ENCODE data around the gene METAP1D. TPM values are rescaled to one million over a fixed set of nuclear protein-coding genes. Genes with fewer than 3 reads are reported as not detected.

The METAP1D gene
- total and polyA plus RNA-seq, 2 donors (not counting 3 experiments of a cell fraction or from before 2014, with no cell fraction given), result 4.2 to 8.1 TPM

- Histone ChIP-seq H4K20me1 (replicated peaks; ENCODE audit: control insufficient read depth, extremely low read depth, insufficient read depth, low read length) (no peaks in the 10 kb centered on the region), H3K79me2 (ENCODE audit: control insufficient read depth, insufficient read depth, low read length) (no peaks in the 10 kb centered on the region), H3K4me1 (ENCODE audit: control insufficient read depth, extremely low read depth, insufficient read depth, low read length) (peaks cover 41% of the 10 kb centered on the region), H3K27ac (ENCODE audit: insufficient read depth, low read depth, low read length) (no peak overlapping the region), H3K4me2 (ENCODE audit: insufficient read depth, low read length) (peak overlapping the region; percentile 80), H3K36me3 (ENCODE audit: control insufficient read depth in 2 of 2, extremely low read depth in 1 of 2, insufficient read depth in 2 of 2, low read length in 2 of 2) (no peaks in the 10 kb centered on the region), H3K4me3 (replicated peaks in 1 of 3; ENCODE audit: insufficient read depth in 1 of 3, low read depth in 1 of 3, low read length in 3 of 3) (peak overlapping the region in 1 of 3 experiments; percentile 47), H3K9ac (replicated peaks; ENCODE audit: extremely low read depth, insufficient read depth, low read length) (no peak overlapping the region), H3K9me1 (replicated peaks; ENCODE audit: control insufficient read depth, extremely low read depth, insufficient read depth, low read length) (no peaks in the 10 kb centered on the region), H3K9me3 (replicated peaks; ENCODE audit: control insufficient read depth, insufficient read depth, low read length) (no peaks in the 10 kb centered on the region), H2AFZ (ENCODE audit: low read depth, low read length) (no peak overlapping the region), H3K27me3 (ENCODE audit: control insufficient read depth in 2 of 2, insufficient read depth in 2 of 2, low read length in 2 of 2) (peaks cover 42 to 69% of the 10 kb centered on the region in 2 experiments)
- POLR2A ChIA-PET, result no interaction called here
- intact Hi-C loops (cut with micrococcal nuclease) (loop anchor here (1.0 to 10.0 kb wide), 9 partner anchors 105 to 1129 kb away; partner anchors contain the start of genes DYNC1I2, HAT1, METAP1D and SLC25A12), dilution Hi-C loops (cut with MboI; ENCODE audit: extremely low pct_ligation_motif_present, low sequenced_read_pairs) (no loop called here)
- peak; percentile 86 for DNase-seq (ENCODE audit: low read depth, low spot score)
- FAIRE-seq, result peak; percentile 97
- BruUV-seq (replicated peaks), result no TSS peak
- CTCF ChIA-PET, result interaction anchor here (1.0 to 8.6 kb wide), 16 partner anchors 9 to 530 kb away, joined by 3 to 193 read pairs (median 6); partner anchors contain the start of genes DLX1, HAT1 and SLC25A12
- TF ChIP-seq POLR2AphosphoS5 (IDR thresholded peaks at IDR 0.05; ENCODE audit: insufficient read depth, low read depth, low read length), result no peak
- no peak for TF ChIP-seq EZH2 (IDR thresholded peaks at IDR 0.05; ENCODE audit: borderline replicate concordance, low read depth, low read length, severe bottlenecking)
- TF ChIP-seq CTCF (IDR thresholded peaks at IDR 0.05; ENCODE audit: extremely low read depth in 1 of 2, insufficient read depth in 1 of 2, low read depth in 1 of 2, low read length in 2 of 2), result peak; percentile 96
- TF ChIP-seq JUN (IDR thresholded peaks at IDR 0.05; ENCODE audit: borderline replicate concordance, insufficient read depth, insufficient read length, low read depth), result no peak
- no peak for TF ChIP-seq MAX (IDR thresholded peaks at IDR 0.05; ENCODE audit: insufficient read depth, insufficient read length)
- no peak for TF ChIP-seq MYC (IDR thresholded peaks at IDR 0.05; ENCODE audit: low read depth, low read length)
- TF ChIP-seq FOS (IDR thresholded peaks at IDR 0.05; ENCODE audit: borderline replicate concordance, insufficient read depth, low read length), result no peak
These were observed 103.9 kb downstream of the METAP1D start for GRCh38 chr2:172103471-172104272.

Measured in endothelial cell of umbilical vein (primary cell).